HepG2 (cell line): ENCODE data around the gene EVI5. TPM values are rescaled to one million over a fixed set of nuclear protein-coding genes. Genes with fewer than 3 reads are reported as not detected.
A peak's percentile ranks its signal among the peaks of the same experiment; 100 is the strongest.

Source experiments
- DMAP1 ChIP-seq: IDR thresholded peaks from 2 replicates; pipeline ENCODE4 v1.6.1; 2016
- HNRNPLL ChIP-seq: fragments of 200-400 bp; formaldehyde crosslinking; IDR thresholded peaks from 2 replicates; pipeline ENCODE4 v1.6.1; 2017; ENCODE audit warnings: mild to moderate bottlenecking, low read depth, low read length; ENCODE audit not compliant: poor library complexity, severe bottlenecking
- YEATS4 ChIP-seq: sonication (generic); formaldehyde crosslinking; IDR thresholded peaks from 2 replicates; pipeline ENCODE4 v1.4.0; 2020; ENCODE audit warnings: missing genetic modification reagents, borderline replicate concordance
- ZIK1 ChIP-seq: sonication (generic); formaldehyde crosslinking; IDR thresholded peaks from 2 replicates; pipeline ENCODE4 v1.5.0; 2020; ENCODE audit warnings: mild to moderate bottlenecking, low read depth, missing genetic modification reagents, borderline replicate concordance
- ZNF629 ChIP-seq: sonication (generic); formaldehyde crosslinking; conservative IDR thresholded peaks from 2 replicates; pipeline ENCODE4 v1.5.0; 2020; ENCODE audit warnings: missing genetic modification reagents
- ZNF83 ChIP-seq: sonication (generic); formaldehyde crosslinking; IDR thresholded peaks from 2 replicates; pipeline ENCODE4 v1.4.0; 2020; ENCODE audit warnings: missing genetic modification reagents, mild to moderate bottlenecking, borderline replicate concordance
- ZSCAN31 ChIP-seq: sonication (generic); formaldehyde crosslinking; IDR thresholded peaks from 2 replicates; pipeline ENCODE4 v1.5.0; 2020; ENCODE audit warnings: low read depth, mild to moderate bottlenecking, missing genetic modification reagents
- polyA plus RNA-seq, 8 experiments: library from polyadenylated mRNA; depleted of rRNA in 3 of 8; stranded (reverse) in 7 of 8; unstranded in 1 of 8; fragments of >200 nt; fragmentation: Illumina TruSeq in 4 of 8; extraction: Trizol in 4 of 8; gene quantifications; 2 replicates each; pipeline versions ENCODE4 v1.2.1 to v1.2.3, GENCODE V29; 2011 to 2016; ENCODE audit warnings: low read depth in 4 of 8, missing spikeins in 1 of 8, mixed read lengths in 1 of 8; ENCODE audit not compliant: insufficient read depth in 1 of 8
- total RNA-seq, 5 experiments: library from RNA; depleted of rRNA; stranded (reverse); fragments of >200 nt; fragmentation: Illumina TruSeq; extraction: Trizol; gene quantifications; 2 replicates each; pipeline ENCODE4 v1.2.3, GENCODE V29; 2016; ENCODE audit warnings: low read depth in 1 of 5
- TF ChIP-seq, protein P1 (sequence below): sonication (generic); formaldehyde crosslinking; IDR thresholded peaks from 2 replicates; pipeline ENCODE4 v1.4.0; 2020; ENCODE audit warnings: missing genetic modification reagents, borderline replicate concordance
- TF ChIP-seq, protein P2 (sequence below): fragments of 450-650 bp; IDR thresholded peaks from 2 replicates; pipeline ENCODE4 v1.6.1; 2016
- TF ChIP-seq, protein P3 (sequence below): sonication (generic); formaldehyde crosslinking; IDR thresholded peaks from 2 replicates; pipeline ENCODE4 v1.5.1; 2020; ENCODE audit warnings: missing genetic modification reagents, mild to moderate bottlenecking, borderline replicate concordance
- TF ChIP-seq, protein P4 (sequence below), 2 experiments: fragments of 450-650 bp in 1 of 2; sonication (generic) in 1 of 2; formaldehyde crosslinking in 1 of 2; IDR thresholded peaks; 2 replicates each; pipeline versions ENCODE4 v1.6.1 to v1.8.0; 2016 to 2022; ENCODE audit warnings: antibody characterized with exemption in 1 of 2, mild to moderate bottlenecking in 1 of 2, missing genetic modification reagents in 1 of 2
- TF ChIP-seq, protein P5 (sequence below): sonication (generic); formaldehyde crosslinking; IDR thresholded peaks from 2 replicates; pipeline ENCODE4 v1.4.0; 2020; ENCODE audit warnings: missing genetic modification reagents, borderline replicate concordance

EVI5 gene
- total and polyA plus RNA-seq, 2 of the 13 experiments (the other 11 are each of a cell fraction or from before 2014, with no cell fraction given) = 4.0 to 12.6 TPM

DNA sequence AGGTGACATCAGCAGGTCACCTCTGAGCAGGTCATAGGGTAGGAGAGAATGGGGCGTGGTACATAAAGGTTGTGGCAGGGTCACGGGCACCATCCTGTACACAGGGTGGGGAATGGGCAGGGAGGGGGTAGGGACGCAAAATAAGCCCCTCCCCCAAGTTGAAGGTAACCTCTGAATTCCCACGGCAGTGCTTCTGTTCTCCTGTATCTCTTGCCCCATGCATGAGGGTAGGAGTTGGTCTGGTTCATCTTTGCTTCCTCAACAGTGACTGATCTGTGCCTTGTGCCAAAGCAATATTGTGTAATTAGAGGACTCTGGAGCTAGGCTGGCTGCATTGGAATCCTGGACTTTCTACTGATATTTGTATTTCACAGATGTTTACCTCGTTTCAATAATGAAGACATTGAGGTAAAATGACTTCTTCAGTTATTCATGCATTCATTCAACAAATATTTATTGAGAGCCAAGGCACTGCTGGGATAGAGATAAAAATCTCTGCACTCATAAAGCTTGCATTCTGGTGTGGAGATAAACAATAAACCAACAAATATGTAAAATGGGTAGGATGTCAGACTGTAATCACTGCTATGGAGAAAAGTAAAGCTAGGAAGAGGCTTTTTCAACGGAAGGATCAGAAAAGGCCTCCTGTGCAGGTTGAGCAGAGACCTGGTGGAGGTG lies 279.8 kb downstream of the EVI5 start (continued):
- no peak for TF ChIP-seq HNRNPLL
- TF ChIP-seq ZIK1 (CRISPR knock-in tag) = no peak
- TF ChIP-seq ZNF629 (CRISPR knock-in tag) = peak; percentile 93
- TF ChIP-seq, protein P1, sequence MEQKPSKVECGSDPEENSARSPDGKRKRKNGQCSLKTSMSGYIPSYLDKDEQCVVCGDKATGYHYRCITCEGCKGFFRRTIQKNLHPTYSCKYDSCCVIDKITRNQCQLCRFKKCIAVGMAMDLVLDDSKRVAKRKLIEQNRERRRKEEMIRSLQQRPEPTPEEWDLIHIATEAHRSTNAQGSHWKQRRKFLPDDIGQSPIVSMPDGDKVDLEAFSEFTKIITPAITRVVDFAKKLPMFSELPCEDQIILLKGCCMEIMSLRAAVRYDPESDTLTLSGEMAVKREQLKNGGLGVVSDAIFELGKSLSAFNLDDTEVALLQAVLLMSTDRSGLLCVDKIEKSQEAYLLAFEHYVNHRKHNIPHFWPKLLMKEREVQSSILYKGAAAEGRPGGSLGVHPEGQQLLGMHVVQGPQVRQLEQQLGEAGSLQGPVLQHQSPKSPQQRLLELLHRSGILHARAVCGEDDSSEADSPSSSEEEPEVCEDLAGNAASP (CRISPR knock-in tag) = peak; percentile 51; the same call in 1 of the 2 replicates
- TF ChIP-seq, protein P2, sequence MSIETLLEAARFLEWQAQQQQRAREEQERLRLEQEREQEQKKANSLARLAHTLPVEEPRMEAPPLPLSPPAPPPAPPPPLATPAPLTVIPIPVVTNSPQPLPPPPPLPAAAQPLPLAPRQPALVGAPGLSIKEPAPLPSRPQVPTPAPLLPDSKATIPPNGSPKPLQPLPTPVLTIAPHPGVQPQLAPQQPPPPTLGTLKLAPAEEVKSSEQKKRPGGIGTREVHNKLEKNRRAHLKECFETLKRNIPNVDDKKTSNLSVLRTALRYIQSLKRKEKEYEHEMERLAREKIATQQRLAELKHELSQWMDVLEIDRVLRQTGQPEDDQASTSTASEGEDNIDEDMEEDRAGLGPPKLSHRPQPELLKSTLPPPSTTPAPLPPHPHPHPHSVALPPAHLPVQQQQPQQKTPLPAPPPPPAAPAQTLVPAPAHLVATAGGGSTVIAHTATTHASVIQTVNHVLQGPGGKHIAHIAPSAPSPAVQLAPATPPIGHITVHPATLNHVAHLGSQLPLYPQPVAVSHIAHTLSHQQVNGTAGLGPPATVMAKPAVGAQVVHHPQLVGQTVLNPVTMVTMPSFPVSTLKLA = 0 out of 2 replicates have a peak, but pooled peaks have one; percentile 10
- TF ChIP-seq DMAP1 (CRISPR knock-in tag) = peak; percentile 24; the same call in 1 of the 2 replicates
- TF ChIP-seq ZNF83 = no peak
- no peak for TF ChIP-seq YEATS4
- TF ChIP-seq, protein P3, sequence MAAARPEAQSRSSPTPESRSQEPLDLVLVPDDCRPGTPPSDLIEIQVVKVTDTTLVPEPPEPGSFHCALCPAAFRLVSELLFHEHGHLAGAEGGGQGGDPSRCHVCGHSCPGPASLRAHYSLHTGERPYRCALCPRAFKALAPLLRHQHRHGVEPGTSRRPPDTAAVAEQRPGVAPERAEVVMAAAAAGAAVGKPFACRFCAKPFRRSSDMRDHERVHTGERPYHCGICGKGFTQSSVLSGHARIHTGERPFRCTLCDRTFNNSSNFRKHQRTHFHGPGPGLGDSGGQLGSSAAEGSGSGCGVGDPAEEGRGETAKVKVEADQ (CRISPR knock-in tag) = no peak
- TF ChIP-seq, protein P4, sequence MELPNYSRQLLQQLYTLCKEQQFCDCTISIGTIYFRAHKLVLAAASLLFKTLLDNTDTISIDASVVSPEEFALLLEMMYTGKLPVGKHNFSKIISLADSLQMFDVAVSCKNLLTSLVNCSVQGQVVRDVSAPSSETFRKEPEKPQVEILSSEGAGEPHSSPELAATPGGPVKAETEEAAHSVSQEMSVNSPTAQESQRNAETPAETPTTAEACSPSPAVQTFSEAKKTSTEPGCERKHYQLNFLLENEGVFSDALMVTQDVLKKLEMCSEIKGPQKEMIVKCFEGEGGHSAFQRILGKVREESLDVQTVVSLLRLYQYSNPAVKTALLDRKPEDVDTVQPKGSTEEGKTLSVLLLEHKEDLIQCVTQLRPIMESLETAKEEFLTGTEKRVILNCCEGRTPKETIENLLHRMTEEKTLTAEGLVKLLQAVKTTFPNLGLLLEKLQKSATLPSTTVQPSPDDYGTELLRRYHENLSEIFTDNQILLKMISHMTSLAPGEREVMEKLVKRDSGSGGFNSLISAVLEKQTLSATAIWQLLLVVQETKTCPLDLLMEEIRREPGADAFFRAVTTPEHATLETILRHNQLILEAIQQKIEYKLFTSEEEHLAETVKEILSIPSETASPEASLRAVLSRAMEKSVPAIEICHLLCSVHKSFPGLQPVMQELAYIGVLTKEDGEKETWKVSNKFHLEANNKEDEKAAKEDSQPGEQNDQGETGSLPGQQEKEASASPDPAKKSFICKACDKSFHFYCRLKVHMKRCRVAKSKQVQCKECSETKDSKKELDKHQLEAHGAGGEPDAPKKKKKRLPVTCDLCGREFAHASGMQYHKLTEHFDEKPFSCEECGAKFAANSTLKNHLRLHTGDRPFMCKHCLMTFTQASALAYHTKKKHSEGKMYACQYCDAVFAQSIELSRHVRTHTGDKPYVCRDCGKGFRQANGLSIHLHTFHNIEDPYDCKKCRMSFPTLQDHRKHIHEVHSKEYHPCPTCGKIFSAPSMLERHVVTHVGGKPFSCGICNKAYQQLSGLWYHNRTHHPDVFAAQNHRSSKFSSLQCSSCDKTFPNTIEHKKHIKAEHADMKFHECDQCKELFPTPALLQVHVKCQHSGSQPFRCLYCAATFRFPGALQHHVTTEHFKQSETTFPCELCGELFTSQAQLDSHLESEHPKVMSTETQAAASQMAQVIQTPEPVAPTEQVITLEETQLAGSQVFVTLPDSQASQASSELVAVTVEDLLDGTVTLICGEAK (IDR thresholded peaks at IDR 0.05) = no peak
- TF ChIP-seq, protein P4 (CRISPR knock-in tag; IDR thresholded peaks at IDR 0.05) = no peak
- TF ChIP-seq, protein P5, sequence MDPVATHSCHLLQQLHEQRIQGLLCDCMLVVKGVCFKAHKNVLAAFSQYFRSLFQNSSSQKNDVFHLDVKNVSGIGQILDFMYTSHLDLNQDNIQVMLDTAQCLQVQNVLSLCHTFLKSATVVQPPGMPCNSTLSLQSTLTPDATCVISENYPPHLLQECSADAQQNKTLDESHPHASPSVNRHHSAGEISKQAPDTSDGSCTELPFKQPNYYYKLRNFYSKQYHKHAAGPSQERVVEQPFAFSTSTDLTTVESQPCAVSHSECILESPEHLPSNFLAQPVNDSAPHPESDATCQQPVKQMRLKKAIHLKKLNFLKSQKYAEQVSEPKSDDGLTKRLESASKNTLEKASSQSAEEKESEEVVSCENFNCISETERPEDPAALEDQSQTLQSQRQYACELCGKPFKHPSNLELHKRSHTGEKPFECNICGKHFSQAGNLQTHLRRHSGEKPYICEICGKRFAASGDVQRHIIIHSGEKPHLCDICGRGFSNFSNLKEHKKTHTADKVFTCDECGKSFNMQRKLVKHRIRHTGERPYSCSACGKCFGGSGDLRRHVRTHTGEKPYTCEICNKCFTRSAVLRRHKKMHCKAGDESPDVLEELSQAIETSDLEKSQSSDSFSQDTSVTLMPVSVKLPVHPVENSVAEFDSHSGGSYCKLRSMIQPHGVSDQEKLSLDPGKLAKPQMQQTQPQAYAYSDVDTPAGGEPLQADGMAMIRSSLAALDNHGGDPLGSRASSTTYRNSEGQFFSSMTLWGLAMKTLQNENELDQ (CRISPR knock-in tag) = no peak
- no peak for TF ChIP-seq ZSCAN31 (CRISPR knock-in tag)
